NAMALWA (cell line): ENCODE results near the gene TPPP.
"Not testable (repeated sequence)": the region's sequence is repeated elsewhere in the genome, so short reads cannot be mapped to it uniquely, and the experiment has no call there.

Source experiments
- DNase-seq: peaks from one replicate; pipeline ENCODE4 v3.0.0-alpha.2; 2015; ENCODE audit warnings: low spot score

Gene TPPP

GRCh38 chr5:692529-693041 lies 567 bp downstream of the TPPP start:
- DNase-seq: not testable (repeated sequence)

GRCh38 chr5:691817-692528 lies 1.2 kb downstream of the TPPP start:
- DNase-seq: no peak

- DNase-seq: not testable (repeated sequence)
Measured at GRCh38 chr5:691049-691448, 2.1 kb downstream of the TPPP start.

GRCh38 chr5:690293-690692 lies 2.9 kb downstream of the TPPP start:
- DNase-seq: not testable (repeated sequence)

GRCh38 chr5:688348-689010 lies 4.7 kb downstream of the TPPP start:
- not testable (repeated sequence) for DNase-seq

- not testable (repeated sequence) for DNase-seq
Measured at GRCh38 chr5:686936-687335, 6.2 kb downstream of the TPPP start.

- not testable (repeated sequence) for DNase-seq
Measured at GRCh38 chr5:686172-686523, 7.0 kb downstream of the TPPP start.

- DNase-seq: no peak
Measured at GRCh38 chr5:685262-686171, 7.6 kb downstream of the TPPP start.

- DNase-seq: no peak
Measured at GRCh38 chr5:684751-685216, 8.4 kb downstream of the TPPP start.

- no peak for DNase-seq
Measured at GRCh38 chr5:683551-684481, 9.3 kb downstream of the TPPP start.

- not testable (repeated sequence) for DNase-seq
Measured at GRCh38 chr5:682651-683358, 10.3 kb downstream of the TPPP start.

GRCh38 chr5:682216-682615 lies 10.9 kb downstream of the TPPP start:
- DNase-seq: not testable (repeated sequence)

GRCh38 chr5:681317-682191 lies 11.6 kb downstream of the TPPP start:
- DNase-seq: not testable (repeated sequence)

- not testable (repeated sequence) for DNase-seq
Measured at GRCh38 chr5:680836-681235, 12.3 kb downstream of the TPPP start.

- not testable (repeated sequence) for DNase-seq
Measured at GRCh38 chr5:680118-680795, 12.9 kb downstream of the TPPP start.

GRCh38 chr5:679166-679895 lies 13.8 kb downstream of the TPPP start:
- not testable (repeated sequence) for DNase-seq

- not testable (repeated sequence) for DNase-seq
Measured at GRCh38 chr5:678521-678920, 14.6 kb downstream of the TPPP start.
